Endothelial cell (in vitro differentiated cells): Measurements from ENCODE around the gene PCGF3. TPM values are rescaled to one million over a fixed set of nuclear protein-coding genes. Genes with fewer than 3 reads are reported as not detected.
"Not testable (repeated sequence)": the region's sequence is repeated elsewhere in the genome, so short reads cannot be mapped to it uniquely, and the experiment has no call there.

ENCODE experiments used
- DNase-seq: peaks from one replicate; pipeline ENCODE4 v3.0.0; 2021; ENCODE audit warnings: low spot score
- H3K27ac Mint-ChIP-seq: one replicate; pipeline ENCODE4 v1.8.0; 2021; ENCODE audit warnings: mixed read lengths, inconsistent platforms; ENCODE audit not compliant: unreplicated experiment
- H3K27me3 Mint-ChIP-seq: one replicate; pipeline ENCODE4 v1.8.0; 2021; ENCODE audit warnings: mild to moderate bottlenecking, moderate library complexity, mixed read lengths, inconsistent platforms; ENCODE audit not compliant: unreplicated experiment
- H3K36me3 Mint-ChIP-seq: one replicate; pipeline ENCODE4 v1.8.0; 2021; ENCODE audit warnings: mild to moderate bottlenecking, low read depth, mixed read lengths, inconsistent platforms; ENCODE audit not compliant: unreplicated experiment
- H3K4me1 Mint-ChIP-seq: one replicate; pipeline ENCODE4 v1.8.0; 2021; ENCODE audit warnings: mild to moderate bottlenecking, mixed read lengths, inconsistent platforms; ENCODE audit not compliant: unreplicated experiment
- H3K4me3 Mint-ChIP-seq: one replicate; pipeline ENCODE4 v1.8.0; 2021; ENCODE audit warnings: mild to moderate bottlenecking, mixed read lengths, inconsistent platforms; ENCODE audit not compliant: unreplicated experiment
- H3K9me3 Mint-ChIP-seq: one replicate; pipeline ENCODE4 v1.8.0; 2021; ENCODE audit warnings: mixed read lengths, inconsistent platforms; ENCODE audit not compliant: unreplicated experiment
- CTCF ChIP-seq: fragments of 200-600 bp; sonication (generic); IDR thresholded peaks from one replicate; pipeline ENCODE4 v1.5.0; 2021; ENCODE audit warnings: antibody characterized with exemption; ENCODE audit not compliant: unreplicated experiment
- total RNA-seq: library from RNA; stranded (reverse); fragmentation: NEBNext Ultra II Directional; extraction: Animal tissue kit (Norgen Biotek cat#: 25700); gene quantifications from one replicate; pipeline ENCODE4 v1.2.1, GENCODE V29; 2021; ENCODE audit not compliant: unreplicated experiment

PCGF3 gene
- total RNA-seq, 1 donor from 2014 or later, result 84.5 TPM

- Mint-ChIP-seq H3K4me1 (peaks cover 8% of the 10 kb centered on the region), H3K4me3 (no peak overlapping the region), H3K27me3 (peaks cover 13% of the 10 kb centered on the region), H3K36me3 (peaks cover 13% of the 10 kb centered on the region), H3K9me3 (no peaks in the 10 kb centered on the region), H3K27ac (peak overlapping the region; percentile 21)
- TF ChIP-seq CTCF, result no peak
- no peak for DNase-seq
These were observed 21.9 kb downstream of the PCGF3 start for GRCh38 chr4:727576-727975.

- Mint-ChIP-seq H3K9me3 (no peaks in the 10 kb centered on the region), H3K4me1 (peaks cover 8% of the 10 kb centered on the region), H3K36me3 (peaks cover 25% of the 10 kb centered on the region), H3K4me3 (peak overlapping the region; percentile 72), H3K27ac (peak overlapping the region; percentile 62), H3K27me3 (peaks cover 15% of the 10 kb centered on the region)
- no peak for DNase-seq
- no peak for TF ChIP-seq CTCF
These were observed 24.0 kb downstream of the PCGF3 start for GRCh38 chr4:729336-730315.

- peaks cover 28% of the 10 kb centered on the region for H3K36me3 Mint-ChIP-seq
- no peaks in the 10 kb centered on the region for H3K9me3 Mint-ChIP-seq
- DNase-seq, result no peak
- peak overlapping the region; percentile 68 for H3K4me3 Mint-ChIP-seq
- no peak for TF ChIP-seq CTCF
- peak overlapping the region; percentile 36 for H3K27ac Mint-ChIP-seq
- H3K27me3 Mint-ChIP-seq, result peaks cover 10% of the 10 kb centered on the region
- H3K4me1 Mint-ChIP-seq, result peaks cover 5% of the 10 kb centered on the region
These were observed 24.9 kb downstream of the PCGF3 start for GRCh38 chr4:730511-730910.

- H3K9me3 Mint-ChIP-seq, H3K4me1 Mint-ChIP-seq, DNase-seq: not testable (repeated sequence)
- peak overlapping the region; percentile 68 for H3K4me3 Mint-ChIP-seq
- peak overlapping the region; percentile 36 for H3K27ac Mint-ChIP-seq
- peaks cover 10% of the 10 kb centered on the region for H3K27me3 Mint-ChIP-seq
- H3K36me3 Mint-ChIP-seq, result peaks cover 28% of the 10 kb centered on the region
These were observed 25.6 kb downstream of the PCGF3 start for GRCh38 chr4:730946-731904.

- H3K9me3 Mint-ChIP-seq, DNase-seq, H3K27ac Mint-ChIP-seq, H3K4me3 Mint-ChIP-seq, H3K27me3 Mint-ChIP-seq, H3K4me1 Mint-ChIP-seq: not testable (repeated sequence)
- H3K36me3 Mint-ChIP-seq, result peaks cover 28% of the 10 kb centered on the region
These were observed 26.3 kb downstream of the PCGF3 start for GRCh38 chr4:731954-732353.
